Activated CD8-positive, alpha-beta memory T cell treated with anti-CD3 and anti-CD28 coated beads, Interleukin-2, amount 50 U/mL, for 24 hours (primary cell): ENCODE results near the gene DKK1.

Experiments
- DNase-seq: peaks from one replicate; pipeline ENCODE4 v3.0.0-alpha.2; 2020; ENCODE audit errors: extremely low read depth

The DKK1 gene

GRCh38 chr10:52313933-52314821, at the start of gene DKK1:
DKK1 (plus strand) TSS chr10:52314281; CDS start chr10:52314435, 154 bp downstream.
- no peak for DNase-seq

DNA sequence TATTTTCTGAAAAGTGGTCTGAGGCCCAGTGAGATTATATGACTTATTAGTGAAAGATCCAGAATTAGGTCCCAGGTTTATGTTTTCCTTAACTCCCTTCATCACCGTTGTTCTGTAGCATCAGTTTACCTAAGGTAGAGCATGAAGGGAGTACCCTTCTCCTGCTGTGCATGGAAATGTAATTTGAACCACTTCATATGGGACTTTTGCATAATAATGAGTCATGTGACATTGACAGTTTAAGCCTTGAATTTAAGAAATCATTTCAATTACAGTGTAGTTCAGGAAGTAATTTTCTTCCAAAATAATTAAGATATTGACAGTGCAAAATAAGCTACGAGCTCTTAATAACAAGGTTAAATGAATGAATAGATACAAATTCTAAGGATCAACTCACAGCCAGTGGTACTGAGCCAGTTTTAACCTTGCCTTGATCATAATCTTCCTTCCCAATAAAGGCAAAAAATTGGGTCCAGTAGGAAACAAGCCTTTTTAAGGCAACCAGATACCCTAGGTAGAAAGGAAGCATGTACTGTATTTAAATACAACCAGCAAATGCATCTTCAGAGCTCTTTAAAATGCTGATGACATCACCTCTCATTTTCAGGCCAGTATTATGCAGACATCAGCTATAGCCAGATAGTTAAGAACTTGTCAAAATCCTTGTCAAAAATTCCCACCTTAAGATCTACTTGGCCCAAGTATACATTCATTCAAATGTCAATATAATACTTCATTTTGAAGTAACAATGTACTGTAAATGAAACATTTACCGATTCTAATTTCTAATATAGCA, 48.8 kb upstream of the DKK1 start:
- DNase-seq: no peak

DNA sequence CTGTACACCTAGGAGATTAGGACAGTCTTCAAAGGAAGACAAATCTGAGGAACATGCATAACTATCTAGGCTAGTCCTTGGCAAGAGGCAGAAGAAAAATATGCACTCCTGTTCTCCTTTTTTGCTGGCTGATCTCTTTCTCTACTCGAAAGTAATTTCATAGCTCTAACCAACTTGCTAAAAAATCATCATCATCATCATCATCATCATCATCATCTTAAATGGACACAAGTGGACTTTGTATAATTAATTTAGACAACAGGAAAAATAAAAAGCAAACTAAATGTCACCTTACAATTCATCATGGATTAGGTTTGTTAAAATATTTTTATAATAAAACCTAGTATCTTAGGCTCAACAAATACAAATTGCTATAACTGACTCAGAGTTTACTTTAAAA, 47.2 kb upstream of the DKK1 start:
- DNase-seq: no peak

- DNase-seq: no peak
Measured at GRCh38 chr10:52268790-52269189, 45.3 kb upstream of the DKK1 start.

DNA sequence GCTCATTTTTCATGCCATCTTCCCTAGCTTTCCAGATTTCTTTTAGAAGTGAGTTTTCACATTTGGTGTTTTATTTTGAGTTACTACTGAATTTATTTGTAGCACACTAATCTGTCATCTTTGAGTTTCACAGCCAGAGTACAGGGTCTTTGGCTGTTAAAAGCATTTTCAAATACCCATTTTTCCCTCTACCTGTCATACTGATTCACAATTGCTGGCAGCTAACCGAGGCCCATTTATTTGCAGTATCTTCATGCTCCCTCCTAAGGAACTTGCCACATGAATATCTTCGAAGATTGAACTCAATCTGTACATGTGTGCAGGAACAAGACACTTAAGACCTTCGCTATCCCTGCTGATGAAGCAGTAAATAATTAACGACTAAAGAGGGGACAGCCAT, 44.8 kb upstream of the DKK1 start:
- DNase-seq: no peak

GRCh38 chr10:52276163-52276562, 37.9 kb upstream of the DKK1 start:
- DNase-seq: no peak

GRCh38 chr10:52276986-52277385, 37.1 kb upstream of the DKK1 start:
- DNase-seq: no peak

- DNase-seq: no peak
Measured at GRCh38 chr10:52279546-52279945, 34.5 kb upstream of the DKK1 start.

DNA sequence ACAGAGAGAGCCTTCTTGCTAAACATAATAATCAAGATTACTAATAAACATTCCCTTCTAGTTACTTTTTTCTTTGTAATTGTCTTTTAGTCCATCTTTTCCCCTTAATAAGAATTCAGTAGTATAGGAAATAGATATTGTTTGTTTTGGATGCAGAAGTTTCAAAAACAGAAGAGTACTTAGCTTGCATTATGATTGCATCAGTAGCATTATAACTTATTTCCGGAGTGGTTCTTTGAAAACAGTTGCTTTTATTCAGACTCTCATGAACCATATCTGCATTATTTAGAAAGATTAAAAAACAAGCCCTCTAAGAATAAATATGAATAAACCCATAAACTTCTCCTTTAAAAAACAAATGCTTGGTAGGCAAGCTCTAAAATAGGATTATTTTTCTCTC, 34.0 kb upstream of the DKK1 start:
- DNase-seq: no peak

GRCh38 chr10:52283174-52283573, 30.9 kb upstream of the DKK1 start:
- DNase-seq: no peak

- no peak for DNase-seq
Measured at GRCh38 chr10:52284416-52285013, 29.6 kb upstream of the DKK1 start.

DNA sequence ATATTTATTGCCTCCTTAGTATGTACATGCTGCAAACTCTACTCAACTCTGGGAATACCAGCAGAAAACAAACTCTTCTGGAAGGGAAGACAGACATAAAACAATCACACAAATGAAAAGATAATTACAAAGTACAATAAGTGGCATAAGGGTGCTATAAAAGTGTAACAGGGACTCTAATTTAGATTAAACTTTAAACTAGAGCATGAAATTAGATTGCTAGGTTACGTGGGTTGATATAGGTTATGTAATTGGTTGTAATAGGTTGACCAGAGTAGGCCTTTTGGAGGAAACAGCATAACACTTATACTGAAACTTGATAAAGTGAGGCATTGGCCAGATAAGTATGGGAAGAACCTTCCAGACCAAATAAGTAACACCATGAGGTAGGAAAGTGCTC, 26.2 kb upstream of the DKK1 start:
- DNase-seq: no peak

DNA sequence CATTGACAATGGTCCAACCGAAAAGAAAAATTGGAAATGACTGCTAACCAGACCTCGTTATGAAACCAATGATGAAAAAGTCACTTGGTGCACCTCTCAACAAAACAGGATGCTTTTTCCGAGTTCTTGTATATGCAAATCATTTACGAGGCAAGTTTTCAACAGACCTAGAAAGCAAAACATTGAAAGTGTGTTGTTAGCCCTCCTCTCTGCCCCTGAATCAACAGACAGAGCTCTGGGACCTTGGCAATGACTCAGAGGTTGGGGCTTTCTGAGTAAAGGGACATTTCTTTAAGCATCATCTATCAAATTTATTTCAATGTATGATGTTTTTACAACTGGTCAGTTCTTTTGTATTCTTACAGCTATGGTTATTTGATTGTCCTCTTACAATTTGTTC, 16.3 kb upstream of the DKK1 start:
- no peak for DNase-seq

DNA sequence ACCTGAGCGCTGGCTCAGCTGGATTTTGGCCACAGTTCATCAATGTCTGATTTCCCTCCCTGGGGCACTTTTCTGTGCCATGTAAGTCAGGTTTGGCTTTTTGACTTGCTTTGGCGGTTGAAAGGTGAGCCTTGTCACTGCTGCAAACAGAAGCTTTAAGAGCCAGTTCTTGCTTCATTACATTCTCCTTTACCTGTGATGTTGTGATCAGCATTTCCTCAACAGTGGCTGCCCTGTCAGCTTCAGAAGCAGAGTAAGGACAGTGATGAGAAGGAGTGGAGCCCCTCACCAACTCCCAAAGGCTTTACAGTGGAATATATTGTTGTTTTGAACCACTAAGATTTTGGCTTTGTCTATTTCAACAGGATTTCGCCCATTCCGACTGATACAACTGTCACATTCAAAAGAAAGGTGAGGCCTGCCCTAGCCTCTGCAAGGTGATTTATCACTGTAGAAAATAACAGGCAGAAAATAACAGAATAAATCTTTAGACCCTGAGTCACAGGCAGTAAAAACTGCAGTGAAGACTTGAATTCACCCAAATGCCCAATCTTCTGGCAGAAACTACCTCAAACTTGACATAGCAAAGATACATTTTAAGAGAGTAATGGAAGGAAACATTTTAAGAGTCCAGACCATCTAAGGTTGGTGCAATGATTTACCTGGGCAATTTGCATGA, 13.3 kb upstream of the DKK1 start:
- DNase-seq: no peak

GRCh38 chr10:52308251-52309031, 5.6 kb upstream of the DKK1 start:
- no peak for DNase-seq

- DNase-seq: no peak
Measured at GRCh38 chr10:52312942-52313255, 1.2 kb upstream of the DKK1 start.

GRCh38 chr10:52313256-52313932, 687 bp upstream of the DKK1 start:
- no peak for DNase-seq

DNA sequence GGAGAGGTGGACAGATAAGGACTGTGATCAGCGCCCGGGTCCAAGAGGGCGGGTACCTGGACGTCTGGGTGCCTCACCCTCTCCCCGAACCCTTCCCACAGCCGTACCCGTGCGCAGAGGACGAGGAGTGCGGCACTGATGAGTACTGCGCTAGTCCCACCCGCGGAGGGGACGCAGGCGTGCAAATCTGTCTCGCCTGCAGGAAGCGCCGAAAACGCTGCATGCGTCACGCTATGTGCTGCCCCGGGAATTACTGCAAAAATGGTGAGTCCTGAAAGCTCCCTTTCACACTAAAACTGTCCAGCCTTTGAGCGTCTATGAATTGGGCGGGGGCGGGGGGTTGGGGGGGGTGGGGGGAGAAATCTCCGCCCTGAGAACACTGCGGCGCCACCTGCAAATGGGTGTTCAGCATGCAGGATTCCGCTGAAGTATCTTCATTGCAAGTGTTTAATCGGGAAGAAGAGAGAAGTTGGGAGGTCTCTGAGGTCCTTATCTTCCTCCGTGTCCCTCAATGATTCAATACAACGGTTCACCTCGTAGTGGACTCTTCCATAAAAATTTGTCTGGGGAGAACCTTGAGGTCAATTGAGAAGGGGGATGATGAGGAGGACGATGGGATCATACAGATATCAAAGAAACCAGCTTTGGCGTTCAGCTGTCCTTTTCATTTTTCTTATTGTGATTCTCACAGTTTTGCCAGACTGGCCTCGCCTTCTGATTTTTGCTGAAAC, 906 bp downstream of the DKK1 start:
- no peak for DNase-seq

- no peak for DNase-seq
Measured at GRCh38 chr10:52316001-52316400, 1.9 kb downstream of the DKK1 start.

DNA sequence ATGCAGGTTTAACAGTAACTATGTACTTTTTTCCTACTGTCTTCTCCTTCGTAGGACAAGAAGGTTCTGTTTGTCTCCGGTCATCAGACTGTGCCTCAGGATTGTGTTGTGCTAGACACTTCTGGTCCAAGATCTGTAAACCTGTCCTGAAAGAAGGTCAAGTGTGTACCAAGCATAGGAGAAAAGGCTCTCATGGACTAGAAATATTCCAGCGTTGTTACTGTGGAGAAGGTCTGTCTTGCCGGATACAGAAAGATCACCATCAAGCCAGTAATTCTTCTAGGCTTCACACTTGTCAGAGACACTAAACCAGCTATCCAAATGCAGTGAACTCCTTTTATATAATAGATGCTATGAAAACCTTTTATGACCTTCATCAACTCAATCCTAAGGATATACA, 2.4 kb downstream of the DKK1 start:
- no peak for DNase-seq
